Ovary (tissue), 9 donors: Measurements from ENCODE around the gene CEP55. TPM values are rescaled to one million over a fixed set of nuclear protein-coding genes. Genes with fewer than 3 reads are reported as not detected.

Experiments
- DNase-seq, 5 donors: peaks; one replicate each; pipeline ENCODE4 v3.0.0-alpha.2; 2019 to 2020
- H3K27ac ChIP-seq, 2 donors: fragments of 200-600 bp; one replicate each; pipeline versions ENCODE4 v1.5.1 to v1.8.0; 2019 to 2022
- H3K27me3 ChIP-seq: fragments of 200-600 bp; one replicate; pipeline ENCODE4 v1.8.0; 2022
- H3K36me3 ChIP-seq: fragments of 200-600 bp; sonication (generic); one replicate; pipeline ENCODE4 v1.5.1; 2019
- H3K4me1 ChIP-seq: one replicate; pipeline ENCODE4 v1.8.1; 2013; ENCODE audit warnings: mild to moderate bottlenecking, moderate library complexity; ENCODE audit not compliant: insufficient read depth
- H3K4me3 ChIP-seq: fragments of 200-600 bp; sonication (generic); one replicate; pipeline ENCODE4 v1.5.1; 2017
- H3K9me3 ChIP-seq, 2 donors: fragments of 200-600 bp in 1 of 2; sonication (generic) in 1 of 2; one replicate each; pipeline versions ENCODE4 v1.5.1 to v1.8.1; 2013 to 2019; ENCODE audit warnings: mild to moderate bottlenecking in 1 of 2, moderate library complexity in 1 of 2
- EP300 ChIP-seq: sonication (generic); formaldehyde crosslinking; IDR thresholded peaks from one replicate; pipeline ENCODE4 v1.6.1; 2017; ENCODE audit warnings: antibody characterized with exemption
- POLR2A ChIP-seq: fragments of 450-650 bp; IDR thresholded peaks from one replicate; pipeline ENCODE4 v1.6.1; 2017; ENCODE audit warnings: antibody characterized with exemption, mild to moderate bottlenecking, moderate library complexity
- WGBS, 3 donors: extraction: QIAGEN DNeasy Blood & Tissue Kit in 1 of 3; methylation state at CpG; one replicate each; pipeline versions ENCODE4 v1.1.5 to v1.1.7; 2013 to 2017; 5-methylcytosine and 5-hydroxymethylcytosine counted together
- intact Hi-C, 4 donors: fragments of 100-400 bp; cut with DNase I; formaldehyde crosslinking; loops; one replicate each; pipeline versions ENCODE4 v1.11.0 to v1.15.1; 2022 to 2023
- polyA plus RNA-seq, 2 donors: library from polyadenylated mRNA; stranded (reverse); fragments of 200-250 nt in 1 of 2; fragments of 350-450 nt in 1 of 2; fragmentation: Illumina TruSeq in 1 of 2; extraction: RNeasy Lipid Tissue Mini Kit (QIAGEN cat#74804) in 1 of 2; gene quantifications; one replicate each; pipeline ENCODE4 v1.2.3, GENCODE V29; 2013 to 2014
- total RNA-seq, 7 donors: library from RNA; depleted of rRNA in 2 of 7; stranded (reverse); fragments of >200 nt in 2 of 7; fragmentation: NEBNext Ultra II Directional in 3 of 7; extraction: Animal tissue kit (Norgen Biotek cat#: 25700) in 3 of 7; gene quantifications; one replicate each; pipeline versions ENCODE4 v1.1.0 to v1.2.4, GENCODE V29; 2016 to 2023
- TF ChIP-seq, protein P1 (sequence below), 3 donors: fragments of 450-650 bp in 2 of 3; fragments of 200-600 bp in 1 of 3; IDR thresholded peaks; one replicate each; pipeline versions ENCODE4 v1.5.1 to v1.8.0; 2016 to 2022; ENCODE audit warnings: antibody characterized with exemption in 3 of 3, mild to moderate bottlenecking in 1 of 3
- donor health status: DM: no; HTN: no; CAD: no; lungs with moderate emphysema.
- donor health status: DM: no; HTN: no; CAD: no.
- donor health status: Bipolar disorder and iron deficiency.
- donor health status: DM: yes; HTN: yes; CAD: no.
- donor health status: DM: no; HTN: no; CAD: no.
- donor health status: DM: yes; HTN: yes; CAD: no.

CEP55 gene
- total and polyA plus RNA-seq, 9 donors, result 0.12 to 2.0 (median 0.33) TPM; not detected in 2

DNA sequence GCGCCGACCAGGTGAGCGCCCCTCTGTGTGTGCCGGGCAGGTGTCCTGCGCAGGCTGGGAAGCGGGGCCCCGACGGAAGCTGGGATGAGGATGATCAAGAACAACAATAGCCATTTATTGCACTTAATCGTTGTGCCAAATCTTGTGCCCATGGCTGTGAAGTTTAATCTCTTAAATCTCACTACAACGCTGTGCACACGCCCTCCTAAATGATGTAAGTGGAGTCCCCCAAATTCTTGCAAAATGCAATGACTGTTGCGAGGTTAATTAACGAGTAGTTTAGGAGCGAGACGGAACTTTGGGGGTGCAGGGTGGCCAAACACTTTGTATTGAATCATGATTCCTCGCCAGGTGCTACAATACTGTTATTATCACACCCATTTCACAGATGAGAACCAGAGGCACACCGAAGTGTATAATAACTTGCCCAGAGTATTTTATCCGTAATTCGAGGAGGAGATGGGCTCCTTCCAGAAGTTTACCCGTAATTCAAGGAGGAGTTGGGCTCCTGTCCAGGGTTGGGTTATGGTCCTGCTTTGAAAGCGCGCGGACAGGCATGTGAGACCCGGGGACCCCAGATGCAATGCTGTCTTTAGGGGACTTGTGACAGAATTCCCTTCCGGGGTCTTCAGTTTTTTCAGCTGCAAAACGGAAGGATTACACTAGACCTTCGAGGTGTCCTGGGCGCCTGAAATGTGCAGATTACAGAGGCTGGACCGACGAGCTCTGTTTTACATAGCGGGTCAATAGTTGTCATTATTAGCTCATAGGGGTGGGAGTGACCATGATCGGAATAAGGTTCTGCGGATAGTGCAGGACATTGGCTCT is 71.1 kb downstream of the CEP55 start:
- Histone ChIP-seq H3K4me1 (no peaks in the 10 kb centered on the region), H3K4me3 (no peak overlapping the region), H3K27ac (no peak overlapping the region), H3K9me3 (no peaks in the 10 kb centered on the region), H3K36me3 (no peaks in the 10 kb centered on the region), H3K27me3 (no peaks in the 10 kb centered on the region)
- TF ChIP-seq, protein P1, sequence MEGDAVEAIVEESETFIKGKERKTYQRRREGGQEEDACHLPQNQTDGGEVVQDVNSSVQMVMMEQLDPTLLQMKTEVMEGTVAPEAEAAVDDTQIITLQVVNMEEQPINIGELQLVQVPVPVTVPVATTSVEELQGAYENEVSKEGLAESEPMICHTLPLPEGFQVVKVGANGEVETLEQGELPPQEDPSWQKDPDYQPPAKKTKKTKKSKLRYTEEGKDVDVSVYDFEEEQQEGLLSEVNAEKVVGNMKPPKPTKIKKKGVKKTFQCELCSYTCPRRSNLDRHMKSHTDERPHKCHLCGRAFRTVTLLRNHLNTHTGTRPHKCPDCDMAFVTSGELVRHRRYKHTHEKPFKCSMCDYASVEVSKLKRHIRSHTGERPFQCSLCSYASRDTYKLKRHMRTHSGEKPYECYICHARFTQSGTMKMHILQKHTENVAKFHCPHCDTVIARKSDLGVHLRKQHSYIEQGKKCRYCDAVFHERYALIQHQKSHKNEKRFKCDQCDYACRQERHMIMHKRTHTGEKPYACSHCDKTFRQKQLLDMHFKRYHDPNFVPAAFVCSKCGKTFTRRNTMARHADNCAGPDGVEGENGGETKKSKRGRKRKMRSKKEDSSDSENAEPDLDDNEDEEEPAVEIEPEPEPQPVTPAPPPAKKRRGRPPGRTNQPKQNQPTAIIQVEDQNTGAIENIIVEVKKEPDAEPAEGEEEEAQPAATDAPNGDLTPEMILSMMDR (IDR thresholded peaks at IDR 0.05), result no peak
- no peak for TF ChIP-seq POLR2A
- no peak for TF ChIP-seq EP300
- no peak for DNase-seq
- intact Hi-C loops, result no loop called here
- WGBS, 3 donors, result 8 to 18% (median 15%) methylated on average over 33 of the region's 33 CpGs

DNA sequence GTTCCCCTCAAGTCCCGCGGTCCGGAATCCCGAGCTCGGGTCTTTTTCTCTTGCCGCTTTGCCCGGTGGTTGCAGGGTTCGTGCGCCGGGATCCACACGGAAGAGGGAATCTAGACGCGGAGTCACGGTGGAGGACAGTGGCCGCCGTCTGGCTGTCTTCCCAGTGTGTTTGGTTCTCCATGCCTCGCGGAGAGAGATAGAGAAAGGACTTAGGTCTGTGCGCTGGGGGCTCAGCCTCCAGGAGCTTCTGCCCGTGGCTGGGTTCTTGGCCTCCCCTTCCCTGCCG is 71.6 kb downstream of the CEP55 start:
- no peak for DNase-seq
- H3K4me1 ChIP-seq, result no peaks in the 10 kb centered on the region
- H3K36me3 ChIP-seq, result no peaks in the 10 kb centered on the region
- H3K27ac ChIP-seq, result no peak overlapping the region
- H3K27me3 ChIP-seq, result no peaks in the 10 kb centered on the region
- H3K4me3 ChIP-seq, result no peak overlapping the region
- no peak for TF ChIP-seq EP300
- TF ChIP-seq, protein P1 (IDR thresholded peaks at IDR 0.05), result no peak
- no peak for TF ChIP-seq POLR2A
- intact Hi-C loops, result no loop called here
- no peaks in the 10 kb centered on the region for H3K9me3 ChIP-seq
- 2 to 7% (median 3%) methylated on average over 21 of the region's 21 CpGs for WGBS, 3 donors

DNA sequence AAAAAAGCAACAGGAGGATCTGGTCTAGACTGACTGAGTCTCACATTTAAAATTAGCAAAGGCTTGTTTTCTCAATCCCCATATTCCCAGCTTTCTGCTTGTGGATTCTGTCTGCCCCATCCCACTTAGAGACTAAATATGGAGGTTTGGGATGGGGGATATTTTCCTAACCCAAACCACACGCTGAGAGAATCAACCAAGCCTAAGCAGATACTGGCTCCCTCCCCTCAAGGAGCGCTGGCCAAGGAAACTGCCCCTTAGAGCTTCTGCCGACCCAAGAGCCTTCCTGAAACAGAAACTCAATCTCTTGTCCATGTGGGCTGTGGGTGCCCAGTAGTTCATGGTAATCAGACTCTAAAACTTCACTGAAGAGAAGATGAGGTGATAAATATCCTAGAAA is 74.0 kb downstream of the CEP55 start:
- intact Hi-C loops, result no loop called here
- Histone ChIP-seq H3K4me3 (no peak overlapping the region), H3K27ac (no peak overlapping the region), H3K4me1 (no peaks in the 10 kb centered on the region), H3K36me3 (no peaks in the 10 kb centered on the region), H3K27me3 (no peaks in the 10 kb centered on the region), H3K9me3 (no peaks in the 10 kb centered on the region)
- WGBS, 3 donors, result 18 to 43% (median 20%) methylated on average over 3 of the region's 3 CpGs
- no peak for TF ChIP-seq POLR2A
- TF ChIP-seq, protein P1 (IDR thresholded peaks at IDR 0.05), result no peak
- no peak for DNase-seq

DNA sequence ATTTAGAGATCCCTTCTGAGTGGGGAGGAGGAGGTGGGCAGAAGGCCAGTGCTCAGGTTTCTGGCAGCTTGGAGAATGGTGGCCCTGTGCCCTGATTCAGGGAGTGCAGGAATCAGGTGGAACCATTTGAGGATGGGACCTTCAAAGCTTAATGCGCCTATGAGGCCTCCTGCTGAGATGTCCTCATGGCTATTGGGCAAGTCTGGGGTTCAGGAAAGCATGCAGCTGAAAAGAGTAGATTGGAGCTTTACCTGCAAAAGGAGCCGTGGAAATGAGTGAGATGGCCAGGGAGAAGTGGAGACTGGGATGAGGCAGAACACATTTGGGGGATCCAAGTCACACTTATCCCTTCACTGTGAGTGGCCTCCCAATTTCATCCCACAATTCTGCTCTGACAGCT is 76.2 kb downstream of the CEP55 start:
- H3K4me3 ChIP-seq, result no peak overlapping the region
- H3K27ac ChIP-seq, result no peak overlapping the region
- H3K4me1 ChIP-seq, result no peaks in the 10 kb centered on the region
- no peak for DNase-seq
- H3K36me3 ChIP-seq, result no peaks in the 10 kb centered on the region
- no peaks in the 10 kb centered on the region for H3K27me3 ChIP-seq
- H3K9me3 ChIP-seq, result no peaks in the 10 kb centered on the region
- intact Hi-C loops, result no loop called here
- TF ChIP-seq, protein P1 (IDR thresholded peaks at IDR 0.05), result no peak
- TF ChIP-seq EP300, result no peak
- no peak for TF ChIP-seq POLR2A
- WGBS, 3 donors, result 46 to 95% (median 87%) methylated on average over 2 of the region's 2 CpGs
